SK-N-SH treated with all-trans-retinoic acid at 6 μM for 48 hours (cell line): ENCODE results near the gene CHRND.
"Not testable (repeated sequence)": the region's sequence is repeated elsewhere in the genome, so short reads cannot be mapped to it uniquely, and the experiment has no call there.

ENCODE experiments used
- ATAC-seq: fragments of 200-7000 bp; cut with Tn5 transposase; 3 replicates; pipeline ENCODE4 v1.9.1; 2020; ENCODE audit warnings: mild to moderate bottlenecking, moderate library complexity
- BACH2 ChIP-seq: fragments of 250-450 bp; sonication (Bioruptor Pico); IDR thresholded peaks from 2 replicates; pipeline ENCODE4 v1.9.0; 2021; ENCODE audit warnings: mild to moderate bottlenecking, borderline replicate concordance
- CSDC2 ChIP-seq: fragments of 250-450 bp; sonication (Bioruptor Pico); IDR thresholded peaks from 2 replicates; pipeline ENCODE4 v1.5.0; 2020; ENCODE audit warnings: mild to moderate bottlenecking, moderate library complexity
- ESRRG ChIP-seq: fragments of 250-450 bp; sonication (Bioruptor Pico); IDR thresholded peaks from 2 replicates; pipeline ENCODE4 v1.6.1; 2021; ENCODE audit warnings: mild to moderate bottlenecking
- ISL1 ChIP-seq: fragments of 250-450 bp; sonication (Bioruptor Pico); IDR thresholded peaks from 2 replicates; pipeline ENCODE4 v2.1.2; 2022; ENCODE audit warnings: mild to moderate bottlenecking, moderate library complexity
- PPARA ChIP-seq: fragments of 250-450 bp; sonication (Bioruptor Pico); IDR thresholded peaks from 2 replicates; pipeline ENCODE4 v1.5.0; 2020; ENCODE audit warnings: mild to moderate bottlenecking, borderline replicate concordance
- RARB ChIP-seq: fragments of 250-450 bp; sonication (Bioruptor Pico); IDR thresholded peaks from 2 replicates; pipeline ENCODE4 v1.8.0; 2021; ENCODE audit warnings: mild to moderate bottlenecking, moderate library complexity
- SNAI2 ChIP-seq: fragments of 250-450 bp; sonication (Bioruptor Pico); IDR thresholded peaks from 2 replicates; pipeline ENCODE4 v1.5.0; 2020; ENCODE audit warnings: mild to moderate bottlenecking, moderate library complexity
- TCF4 ChIP-seq: fragments of 250-450 bp; sonication (Bioruptor Pico); IDR thresholded peaks from 2 replicates; pipeline ENCODE4 v1.8.0; 2021; ENCODE audit warnings: mild to moderate bottlenecking, moderate library complexity, borderline replicate concordance
- TOX ChIP-seq: fragments of 250-450 bp; sonication (Bioruptor Pico); IDR thresholded peaks from 2 replicates; pipeline ENCODE4 v1.8.0; 2021; ENCODE audit warnings: mild to moderate bottlenecking, moderate library complexity, borderline replicate concordance
- ZC3H10 ChIP-seq: fragments of 250-450 bp; sonication (Bioruptor Pico); IDR thresholded peaks from 2 replicates; pipeline ENCODE4 v1.5.1; 2021; ENCODE audit warnings: mild to moderate bottlenecking, moderate library complexity
- ZNF70 ChIP-seq: fragments of 450-650 bp; formaldehyde crosslinking; IDR thresholded peaks from 2 replicates; pipeline ENCODE4 v1.5.0; 2020; ENCODE audit warnings: mild to moderate bottlenecking, moderate library complexity
- ZNF8 ChIP-seq: fragments of 450-650 bp; formaldehyde crosslinking; IDR thresholded peaks from 2 replicates; pipeline ENCODE4 v1.5.0; 2020; ENCODE audit warnings: mild to moderate bottlenecking, moderate library complexity
- TF ChIP-seq, protein P1 (sequence below): fragments of 250-450 bp; sonication (Bioruptor Pico); IDR thresholded peaks from 2 replicates; pipeline ENCODE4 v1.5.0; 2020; ENCODE audit warnings: mild to moderate bottlenecking, moderate library complexity
- TF ChIP-seq, protein P2 (sequence below): fragments of 250-450 bp; sonication (Bioruptor Pico); IDR thresholded peaks from 2 replicates; pipeline ENCODE4 v1.8.0; 2020; ENCODE audit warnings: mild to moderate bottlenecking, moderate library complexity, borderline replicate concordance
- TF ChIP-seq, protein P3 (sequence below): fragments of 250-450 bp; sonication (Bioruptor Pico); IDR thresholded peaks from 2 replicates; pipeline ENCODE4 v1.8.0; 2021; ENCODE audit warnings: low read depth, mild to moderate bottlenecking, moderate library complexity, borderline replicate concordance
- TF ChIP-seq, protein P4 (sequence below): fragments of 250-450 bp; sonication (Bioruptor Pico); IDR thresholded peaks from 2 replicates; pipeline ENCODE4 v1.5.1; 2020; ENCODE audit warnings: low read depth, mild to moderate bottlenecking, moderate library complexity

Gene CHRND

DNA sequence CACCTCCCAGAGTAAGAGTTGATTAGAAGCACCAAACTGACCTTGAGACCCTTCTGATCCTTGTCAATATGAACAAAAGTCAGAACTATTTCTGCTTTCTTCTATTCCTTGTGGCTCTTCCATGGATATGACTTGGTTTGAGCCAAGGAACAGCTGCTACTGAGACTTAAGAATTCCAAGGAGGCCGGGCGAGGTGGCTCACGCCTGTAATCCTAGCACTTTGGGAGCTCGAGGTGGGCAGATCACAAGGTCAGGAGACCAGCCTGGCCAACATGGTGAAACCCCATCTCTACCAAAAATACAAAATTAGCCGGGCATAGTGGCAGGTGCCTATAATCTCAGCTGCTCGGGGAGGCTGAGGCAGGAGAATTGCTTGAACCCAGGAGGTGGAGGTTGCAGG lies 44.5 kb downstream of the CHRND start:
- ATAC-seq: not testable (repeated sequence)

DNA sequence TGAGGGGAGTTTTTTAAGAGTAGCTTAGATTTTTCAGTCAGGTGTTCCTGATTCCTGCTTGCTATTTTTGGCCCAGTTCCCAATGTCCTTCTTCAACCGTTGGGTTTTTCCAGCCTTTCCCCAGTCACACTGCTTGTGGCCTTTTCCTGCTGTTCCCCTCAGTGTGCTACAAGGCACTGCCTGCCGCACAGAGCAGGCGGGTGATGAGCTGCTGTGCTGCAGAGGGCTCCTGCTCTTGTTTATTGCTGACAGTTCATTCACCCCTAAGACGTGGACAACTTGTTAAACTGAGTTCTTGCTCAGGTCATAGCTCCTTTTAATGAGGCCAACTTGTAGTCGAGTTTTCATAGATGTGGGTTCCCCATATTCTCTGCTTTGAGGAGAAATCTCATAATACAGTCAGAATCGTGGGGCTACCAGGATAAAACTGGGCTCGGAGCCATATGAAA lies 45.1 kb downstream of the CHRND start:
- no peak for ATAC-seq

DNA sequence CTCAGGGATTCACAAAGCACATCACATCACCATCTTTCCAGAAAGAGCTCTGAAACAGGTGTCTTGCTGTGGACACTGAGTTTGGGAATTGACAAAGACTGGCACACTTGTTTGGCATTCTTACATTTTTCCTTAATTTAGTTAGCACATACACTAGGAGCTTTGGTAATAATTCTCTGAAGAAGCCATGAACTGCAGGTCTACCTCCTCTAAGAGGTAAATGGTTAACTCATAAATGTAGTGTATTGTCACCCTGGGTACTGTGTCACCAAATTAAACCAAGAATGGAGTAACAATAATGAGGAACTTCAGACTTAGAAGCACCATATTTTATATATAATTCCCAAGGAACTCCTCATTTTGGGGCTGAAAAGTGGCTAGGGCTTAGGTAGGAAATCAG lies 47.1 kb downstream of the CHRND start:
- ATAC-seq: no peak

More for the DNA sequence above, 45.1 kb downstream of the CHRND start:
- TF ChIP-seq TCF4 (no peak), ZNF70 (no peak), TOX (CRISPR knock-in tag) (no peak), BACH2 (CRISPR knock-in tag) (no peak), SNAI2 (CRISPR knock-in tag) (no peak), ZC3H10 (no peak), RARB (no peak), ISL1 (CRISPR knock-in tag) (no peak), CSDC2 (CRISPR knock-in tag) (no peak), ZNF8 (CRISPR knock-in tag) (no peak), PPARA (CRISPR knock-in tag) (no peak)
- TF ChIP-seq, protein P1, sequence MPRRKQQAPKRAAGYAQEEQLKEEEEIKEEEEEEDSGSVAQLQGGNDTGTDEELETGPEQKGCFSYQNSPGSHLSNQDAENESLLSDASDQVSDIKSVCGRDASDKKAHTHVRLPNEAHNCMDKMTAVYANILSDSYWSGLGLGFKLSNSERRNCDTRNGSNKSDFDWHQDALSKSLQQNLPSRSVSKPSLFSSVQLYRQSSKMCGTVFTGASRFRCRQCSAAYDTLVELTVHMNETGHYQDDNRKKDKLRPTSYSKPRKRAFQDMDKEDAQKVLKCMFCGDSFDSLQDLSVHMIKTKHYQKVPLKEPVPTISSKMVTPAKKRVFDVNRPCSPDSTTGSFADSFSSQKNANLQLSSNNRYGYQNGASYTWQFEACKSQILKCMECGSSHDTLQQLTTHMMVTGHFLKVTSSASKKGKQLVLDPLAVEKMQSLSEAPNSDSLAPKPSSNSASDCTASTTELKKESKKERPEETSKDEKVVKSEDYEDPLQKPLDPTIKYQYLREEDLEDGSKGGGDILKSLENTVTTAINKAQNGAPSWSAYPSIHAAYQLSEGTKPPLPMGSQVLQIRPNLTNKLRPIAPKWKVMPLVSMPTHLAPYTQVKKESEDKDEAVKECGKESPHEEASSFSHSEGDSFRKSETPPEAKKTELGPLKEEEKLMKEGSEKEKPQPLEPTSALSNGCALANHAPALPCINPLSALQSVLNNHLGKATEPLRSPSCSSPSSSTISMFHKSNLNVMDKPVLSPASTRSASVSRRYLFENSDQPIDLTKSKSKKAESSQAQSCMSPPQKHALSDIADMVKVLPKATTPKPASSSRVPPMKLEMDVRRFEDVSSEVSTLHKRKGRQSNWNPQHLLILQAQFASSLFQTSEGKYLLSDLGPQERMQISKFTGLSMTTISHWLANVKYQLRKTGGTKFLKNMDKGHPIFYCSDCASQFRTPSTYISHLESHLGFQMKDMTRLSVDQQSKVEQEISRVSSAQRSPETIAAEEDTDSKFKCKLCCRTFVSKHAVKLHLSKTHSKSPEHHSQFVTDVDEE (CRISPR knock-in tag): no peak
- TF ChIP-seq, protein P2, sequence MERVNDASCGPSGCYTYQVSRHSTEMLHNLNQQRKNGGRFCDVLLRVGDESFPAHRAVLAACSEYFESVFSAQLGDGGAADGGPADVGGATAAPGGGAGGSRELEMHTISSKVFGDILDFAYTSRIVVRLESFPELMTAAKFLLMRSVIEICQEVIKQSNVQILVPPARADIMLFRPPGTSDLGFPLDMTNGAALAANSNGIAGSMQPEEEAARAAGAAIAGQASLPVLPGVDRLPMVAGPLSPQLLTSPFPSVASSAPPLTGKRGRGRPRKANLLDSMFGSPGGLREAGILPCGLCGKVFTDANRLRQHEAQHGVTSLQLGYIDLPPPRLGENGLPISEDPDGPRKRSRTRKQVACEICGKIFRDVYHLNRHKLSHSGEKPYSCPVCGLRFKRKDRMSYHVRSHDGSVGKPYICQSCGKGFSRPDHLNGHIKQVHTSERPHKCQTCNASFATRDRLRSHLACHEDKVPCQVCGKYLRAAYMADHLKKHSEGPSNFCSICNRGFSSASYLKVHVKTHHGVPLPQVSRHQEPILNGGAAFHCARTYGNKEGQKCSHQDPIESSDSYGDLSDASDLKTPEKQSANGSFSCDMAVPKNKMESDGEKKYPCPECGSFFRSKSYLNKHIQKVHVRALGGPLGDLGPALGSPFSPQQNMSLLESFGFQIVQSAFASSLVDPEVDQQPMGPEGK: no peak
- TF ChIP-seq, protein P3, sequence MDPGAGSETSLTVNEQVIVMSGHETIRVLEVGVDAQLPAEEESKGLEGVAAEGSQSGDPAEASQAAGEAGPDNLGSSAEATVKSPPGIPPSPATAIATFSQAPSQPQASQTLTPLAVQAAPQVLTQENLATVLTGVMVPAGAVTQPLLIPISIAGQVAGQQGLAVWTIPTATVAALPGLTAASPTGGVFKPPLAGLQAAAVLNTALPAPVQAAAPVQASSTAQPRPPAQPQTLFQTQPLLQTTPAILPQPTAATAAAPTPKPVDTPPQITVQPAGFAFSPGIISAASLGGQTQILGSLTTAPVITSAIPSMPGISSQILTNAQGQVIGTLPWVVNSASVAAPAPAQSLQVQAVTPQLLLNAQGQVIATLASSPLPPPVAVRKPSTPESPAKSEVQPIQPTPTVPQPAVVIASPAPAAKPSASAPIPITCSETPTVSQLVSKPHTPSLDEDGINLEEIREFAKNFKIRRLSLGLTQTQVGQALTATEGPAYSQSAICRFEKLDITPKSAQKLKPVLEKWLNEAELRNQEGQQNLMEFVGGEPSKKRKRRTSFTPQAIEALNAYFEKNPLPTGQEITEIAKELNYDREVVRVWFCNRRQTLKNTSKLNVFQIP (CRISPR knock-in tag): no peak

More for the DNA sequence above, 47.1 kb downstream of the CHRND start:
- TF ChIP-seq, protein P1 (CRISPR knock-in tag): no peak
- TF ChIP-seq TCF4: no peak
- TF ChIP-seq ZC3H10: no peak
- TF ChIP-seq CSDC2 (CRISPR knock-in tag): no peak
- TF ChIP-seq, protein P4, sequence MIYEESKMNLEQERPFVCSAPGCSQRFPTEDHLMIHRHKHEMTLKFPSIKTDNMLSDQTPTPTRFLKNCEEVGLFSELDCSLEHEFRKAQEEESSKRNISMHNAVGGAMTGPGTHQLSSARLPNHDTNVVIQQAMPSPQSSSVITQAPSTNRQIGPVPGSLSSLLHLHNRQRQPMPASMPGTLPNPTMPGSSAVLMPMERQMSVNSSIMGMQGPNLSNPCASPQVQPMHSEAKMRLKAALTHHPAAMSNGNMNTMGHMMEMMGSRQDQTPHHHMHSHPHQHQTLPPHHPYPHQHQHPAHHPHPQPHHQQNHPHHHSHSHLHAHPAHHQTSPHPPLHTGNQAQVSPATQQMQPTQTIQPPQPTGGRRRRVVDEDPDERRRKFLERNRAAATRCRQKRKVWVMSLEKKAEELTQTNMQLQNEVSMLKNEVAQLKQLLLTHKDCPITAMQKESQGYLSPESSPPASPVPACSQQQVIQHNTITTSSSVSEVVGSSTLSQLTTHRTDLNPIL (CRISPR knock-in tag): no peak
- TF ChIP-seq ESRRG: no peak
- TF ChIP-seq RARB: no peak
- TF ChIP-seq, all 23 proteins: peak for 0
